K562 (cell line): ENCODE results near the gene GOLGA6D. TPM values are rescaled to one million over a fixed set of nuclear protein-coding genes. Genes with fewer than 3 reads are reported as not detected.
A peak's percentile ranks its signal among the peaks of the same experiment; 100 is the strongest.

Experiments
- ATAC-seq: fragments of 200-7000 bp; cut with Tn5 transposase; 3 replicates; pipeline ENCODE4 v1.9.1; 2020; ENCODE audit warnings: moderate library complexity
- BruUV-seq: library from RNA; stranded (reverse); fragments of 400-500 nt; replicated peaks from 2 replicates; lab custom pipeline; 2021; lab: Mats Ljungman, UMichigan
- CTCF ChIA-PET: fragments of 300-600 bp; formaldehyde crosslinking; extraction: SDS; loops from one replicate; lab custom pipeline; 2021; ENCODE audit warnings: low intra/inter-chr PET ratio; lab: Yijun Ruan, JAX
- POLR2A ChIA-PET: fragments of 300-600, 350-650 bp; sonication (Branson Sonifier 250); formaldehyde crosslinking; extraction: SDS; loops from one replicate; lab custom pipeline; 2021; ENCODE audit warnings: antibody characterized with exemption, inconsistent platforms; lab: Yijun Ruan, JAX
- DNase-seq, 4 experiments: peaks; one replicate each; pipeline versions ENCODE4 v3.0.0 to v3.0.0-alpha.2; 2011 to 2018; ENCODE audit warnings: low spot score in 3 of 4, mixed read lengths in 3 of 4; ENCODE audit errors: extremely low read depth in 1 of 4
- FAIRE-seq: peaks from 2 replicates; lab custom pipeline; 2011; peaks lifted over from hg19 to GRCh38; lab: Jason Lieb, UNC
- H2AFZ ChIP-seq: 2 replicates; pipeline ENCODE4 v1.6.0; 2011; ENCODE audit warnings: low read depth, low read length, control low read depth, inconsistent platforms
- H3K27ac ChIP-seq: fragments of 200-600 bp; 3 replicates; pipeline ENCODE4 v1.8.0; 2011; ENCODE audit warnings: low read depth, mild to moderate bottlenecking, control low read depth, inconsistent platforms, low read length, moderate library complexity, mixed read lengths; ENCODE audit errors: extremely low read depth
- H3K27me3 ChIP-seq, 2 experiments: fragments of 300-600 bp in 1 of 2; 2 replicates in 1 of 2; 3 replicates in 1 of 2; pipeline versions ENCODE4 v1.6.0 to v1.8.0; 2011; ENCODE audit warnings: inconsistent platforms in 2 of 2, low read length in 2 of 2, mild to moderate bottlenecking in 1 of 2, mixed read lengths in 1 of 2, moderate library complexity in 1 of 2; ENCODE audit not compliant: control insufficient read depth in 2 of 2, insufficient read depth in 2 of 2
- H3K36me3 ChIP-seq: fragments of 300-600 bp; 3 replicates; pipeline ENCODE4 v1.8.0; 2011; ENCODE audit warnings: mild to moderate bottlenecking, low read length, inconsistent platforms; ENCODE audit not compliant: control insufficient read depth, insufficient read depth
- H3K4me1 ChIP-seq, 2 experiments: fragments of 200-600 bp in 1 of 2; replicated peaks in 1 of 2; 2 replicates in 1 of 2; 3 replicates in 1 of 2; pipeline versions ENCODE4 v1.5.1 to v1.8.0; 2011; ENCODE audit warnings: inconsistent platforms in 2 of 2, low read length in 2 of 2, mild to moderate bottlenecking in 1 of 2, mixed read lengths in 1 of 2, moderate library complexity in 1 of 2; ENCODE audit not compliant: control insufficient read depth in 2 of 2, insufficient read depth in 2 of 2
- H3K4me2 ChIP-seq: 2 replicates; pipeline ENCODE4 v1.6.1; 2011; ENCODE audit warnings: low read length, control low read depth, inconsistent platforms, mixed read lengths; ENCODE audit not compliant: insufficient read depth
- H3K4me3 ChIP-seq: fragments of 200-600 bp; sonication (generic), shearing (Covaris generic); 2 replicates; pipeline ENCODE4 v1.5.1; 2016; ENCODE audit warnings: control low read depth, inconsistent platforms
- H3K79me2 ChIP-seq: fragments of 200-600 bp; 3 replicates; pipeline ENCODE4 v1.8.0; 2011; ENCODE audit warnings: low read length, inconsistent platforms; ENCODE audit not compliant: control insufficient read depth, insufficient read depth
- H3K9ac ChIP-seq, 2 experiments: 2 replicates each; pipeline versions ENCODE4 v1.6.0 to v1.6.1; 2011; ENCODE audit warnings: low read depth in 2 of 2, low read length in 2 of 2, control low read depth in 1 of 2, inconsistent platforms in 1 of 2, mild to moderate bottlenecking in 1 of 2, mixed read lengths in 1 of 2; ENCODE audit not compliant: insufficient read depth in 1 of 2
- H3K9me1 ChIP-seq: one replicate; pipeline ENCODE4 v1.6.0; 2011; ENCODE audit warnings: inconsistent platforms, mild to moderate bottlenecking, low read length, moderate library complexity; ENCODE audit not compliant: control insufficient read depth, insufficient read depth
- H3K9me3 ChIP-seq: replicated peaks from 2 replicates; pipeline ENCODE4 v1.5.1; 2011; ENCODE audit warnings: low read depth, low read length, inconsistent platforms; ENCODE audit not compliant: control insufficient read depth, insufficient read depth
- H4K20me1 ChIP-seq: replicated peaks from 2 replicates; pipeline ENCODE4 v1.6.1; 2011; ENCODE audit warnings: low read length, inconsistent platforms, mixed read lengths; ENCODE audit not compliant: control insufficient read depth, insufficient read depth
- FIP1L1 ChIP-seq: fragments of 200-400 bp; formaldehyde crosslinking; IDR thresholded peaks from 2 replicates; pipeline ENCODE4 v1.6.1; 2018; ENCODE audit warnings: mild to moderate bottlenecking, low read depth, low read length; ENCODE audit not compliant: poor library complexity, severe bottlenecking
- GATA2 ChIP-seq: sonication (generic); formaldehyde crosslinking; IDR thresholded peaks from 2 replicates; pipeline ENCODE4 v1.4.0; 2020; ENCODE audit warnings: mild to moderate bottlenecking, missing genetic modification reagents
- NFXL1 ChIP-seq: fragments of 450-650 bp; formaldehyde crosslinking; IDR thresholded peaks from 2 replicates; pipeline ENCODE4 v1.4.0; 2021; ENCODE audit warnings: mild to moderate bottlenecking
- ZNF830 ChIP-seq: fragments of 250-450 bp; sonication (Bioruptor Pico); IDR thresholded peaks from 2 replicates; pipeline ENCODE4 v1.5.0; 2021; ENCODE audit warnings: mild to moderate bottlenecking
- WGBS: fragments of 100-300 bp; shearing (Covaris generic); methylation state at CpG from one replicate; pipeline ENCODE4 v1.1.6; 2016; ENCODE audit warnings: low coverage, mixed read lengths; ENCODE audit not compliant: insufficient coverage; ENCODE audit errors: missing lambda C conversion rate; 5-methylcytosine and 5-hydroxymethylcytosine counted together
- in situ Hi-C: fragments of 300-500 bp; cut with MboI; formaldehyde crosslinking; loops from 4 replicates; pipeline ENCODE4 v1.15.0; 2018; ENCODE audit warnings: inconsistent platforms, mixed read lengths
- intact Hi-C: fragments of 100-400 bp; cut with micrococcal nuclease; formaldehyde crosslinking; loops from 2 replicates; pipeline ENCODE4 v1.14.2; 2022
- polyA plus RNA-seq, 8 experiments: library from polyadenylated mRNA; depleted of rRNA in 4 of 8; stranded (reverse) in 5 of 8; unstranded in 3 of 8; fragments of >200 nt; fragmentation: Nextera tagmentation in 2 of 8; fragmentation: Illumina TruSeq in 1 of 8; extraction: Ambion mirVana in 2 of 8; extraction: Trizol in 1 of 8; gene quantifications; 2 replicates each; pipeline versions ENCODE4 v1.2.1 to v1.2.3, GENCODE V29; 2011 to 2014; ENCODE audit warnings: inconsistent platforms in 1 of 8, missing spikeins in 1 of 8
- total RNA-seq, 7 experiments: library from RNA; depleted of rRNA in 6 of 7; stranded (reverse); fragments of >200 nt in 6 of 7; fragmentation: Illumina TruSeq in 2 of 7; extraction: Trizol in 2 of 7; gene quantifications; 2 replicates each; pipeline versions ENCODE4 v1.2.1 to v1.2.3, GENCODE V29; 2011 to 2021; ENCODE audit warnings: low replicate concordance in 1 of 7
- TF ChIP-seq, protein P1 (sequence below): fragments of 250-450 bp; sonication (Bioruptor Pico); IDR thresholded peaks from 2 replicates; pipeline ENCODE4 v1.6.1; 2021; ENCODE audit warnings: mild to moderate bottlenecking
- TF ChIP-seq, protein P2 (sequence below): fragments of 450-650 bp; formaldehyde crosslinking; IDR thresholded peaks from 2 replicates; pipeline ENCODE4 v1.4.0; 2020; ENCODE audit warnings: mild to moderate bottlenecking, moderate library complexity

Gene GOLGA6D
- total and polyA plus RNA-seq, 9 of the 15 experiments (the other 6 are each of a cell fraction or from before 2014, with no cell fraction given), result not detected

DNA sequence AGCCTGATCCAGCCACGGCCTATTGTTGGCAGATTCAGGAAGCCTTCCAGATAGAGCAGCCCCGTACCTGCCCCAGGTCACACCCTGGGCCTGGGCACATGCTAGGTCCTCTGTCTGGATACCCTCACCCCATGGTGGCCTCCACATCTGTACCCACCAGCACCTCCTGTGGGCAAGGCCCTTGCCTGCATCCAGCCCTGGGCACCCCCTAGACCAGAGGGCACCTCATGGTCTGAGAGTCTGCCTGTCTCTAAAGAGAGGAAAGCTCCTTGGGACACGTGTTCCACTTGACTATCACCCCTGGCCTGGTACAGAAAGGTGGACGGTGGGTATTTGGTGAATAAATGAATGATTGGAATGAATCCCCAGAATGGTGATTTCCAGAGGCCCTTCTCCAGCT lies 44.4 kb downstream of the GOLGA6D start:
- CTCF ChIA-PET, result no interaction called here

More for the DNA sequence above, 44.4 kb downstream of the GOLGA6D start:
- Histone ChIP-seq H3K27me3 (no peaks in the 10 kb centered on the region; a peak in 1 of 5 replicates), H3K9me3 (no peaks in the 10 kb centered on the region), H2AFZ (no peak overlapping the region), H3K9ac (0 out of 4 replicates have a peak overlapping the region, but pooled peaks of 1 of the 2 experiments have one; percentile 35)
- intact Hi-C loops (no loop called here), in situ Hi-C loops (loop anchor here (10.0 kb wide), 1 partner anchor 788 kb away; no protein-coding TSS in a partner anchor)
- FAIRE-seq, result no peak
- WGBS, result 52% methylated on average over 3 of the region's 4 CpGs
- TF ChIP-seq NFXL1 (CRISPR knock-in tag) (no peak), ZNF830 (CRISPR knock-in tag) (no peak), FIP1L1 (no peak), GATA2 (CRISPR knock-in tag) (no peak)
- TF ChIP-seq, protein P1, sequence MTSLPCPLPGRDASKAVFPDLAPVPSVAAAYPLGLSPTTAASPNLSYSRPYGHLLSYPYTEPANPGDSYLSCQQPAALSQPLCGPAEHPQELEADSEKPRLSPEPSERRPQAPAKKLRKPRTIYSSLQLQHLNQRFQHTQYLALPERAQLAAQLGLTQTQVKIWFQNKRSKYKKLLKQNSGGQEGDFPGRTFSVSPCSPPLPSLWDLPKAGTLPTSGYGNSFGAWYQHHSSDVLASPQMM (CRISPR knock-in tag), result no peak
- TF ChIP-seq, protein P2, sequence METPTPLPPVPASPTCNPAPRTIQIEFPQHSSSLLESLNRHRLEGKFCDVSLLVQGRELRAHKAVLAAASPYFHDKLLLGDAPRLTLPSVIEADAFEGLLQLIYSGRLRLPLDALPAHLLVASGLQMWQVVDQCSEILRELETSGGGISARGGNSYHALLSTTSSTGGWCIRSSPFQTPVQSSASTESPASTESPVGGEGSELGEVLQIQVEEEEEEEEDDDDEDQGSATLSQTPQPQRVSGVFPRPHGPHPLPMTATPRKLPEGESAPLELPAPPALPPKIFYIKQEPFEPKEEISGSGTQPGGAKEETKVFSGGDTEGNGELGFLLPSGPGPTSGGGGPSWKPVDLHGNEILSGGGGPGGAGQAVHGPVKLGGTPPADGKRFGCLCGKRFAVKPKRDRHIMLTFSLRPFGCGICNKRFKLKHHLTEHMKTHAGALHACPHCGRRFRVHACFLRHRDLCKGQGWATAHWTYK (CRISPR knock-in tag), result no peak
- TF ChIP-seq, all 486 proteins: peak for 0
- Histone ChIP-seq H4K20me1 (no peaks in the 10 kb centered on the region), H3K4me2 (no peak overlapping the region), H3K79me2 (no peaks in the 10 kb centered on the region), H3K36me3 (no peaks in the 10 kb centered on the region), H3K4me3 (no peak overlapping the region), H3K27ac (no peak overlapping the region), H3K4me1 (peaks cover 0 to 3% of the 10 kb centered on the region in 2 experiments; a peak in 1 of 5 replicates), H3K9me1 (no peaks in the 10 kb centered on the region)
- BruUV-seq, result no TSS peak
- POLR2A ChIA-PET, result interaction anchor here (0.6 kb wide), 1 partner anchor 53 kb away, joined by 3 read pairs; no protein-coding TSS in a partner anchor
- no peak for DNase-seq
- no peak for ATAC-seq
